ENCODE results near the gene CCDC137.

CCDC137 gene

DNA sequence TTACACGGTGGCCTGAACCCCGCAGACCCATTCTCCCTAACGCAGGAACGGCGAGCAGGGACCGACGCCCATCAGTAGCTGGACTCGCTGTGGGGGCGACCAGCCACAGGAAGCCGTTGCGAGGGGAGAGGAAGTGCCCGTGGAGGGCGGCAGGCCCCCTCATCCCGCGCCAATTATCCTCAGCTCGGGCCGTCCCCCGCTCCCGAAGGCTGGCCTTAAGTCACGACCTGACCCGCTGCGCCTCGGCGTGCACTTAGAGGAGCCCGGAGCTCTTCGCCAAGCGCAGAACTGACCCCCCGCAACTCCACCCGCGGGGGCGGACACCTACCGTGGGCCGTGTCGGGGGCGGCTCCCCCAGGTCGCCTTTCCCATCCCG lies 16.7 kb downstream of the CCDC137 start:
- no peak for DNase-seq (ENCODE audit: low read depth, low spot score)

DNA sequence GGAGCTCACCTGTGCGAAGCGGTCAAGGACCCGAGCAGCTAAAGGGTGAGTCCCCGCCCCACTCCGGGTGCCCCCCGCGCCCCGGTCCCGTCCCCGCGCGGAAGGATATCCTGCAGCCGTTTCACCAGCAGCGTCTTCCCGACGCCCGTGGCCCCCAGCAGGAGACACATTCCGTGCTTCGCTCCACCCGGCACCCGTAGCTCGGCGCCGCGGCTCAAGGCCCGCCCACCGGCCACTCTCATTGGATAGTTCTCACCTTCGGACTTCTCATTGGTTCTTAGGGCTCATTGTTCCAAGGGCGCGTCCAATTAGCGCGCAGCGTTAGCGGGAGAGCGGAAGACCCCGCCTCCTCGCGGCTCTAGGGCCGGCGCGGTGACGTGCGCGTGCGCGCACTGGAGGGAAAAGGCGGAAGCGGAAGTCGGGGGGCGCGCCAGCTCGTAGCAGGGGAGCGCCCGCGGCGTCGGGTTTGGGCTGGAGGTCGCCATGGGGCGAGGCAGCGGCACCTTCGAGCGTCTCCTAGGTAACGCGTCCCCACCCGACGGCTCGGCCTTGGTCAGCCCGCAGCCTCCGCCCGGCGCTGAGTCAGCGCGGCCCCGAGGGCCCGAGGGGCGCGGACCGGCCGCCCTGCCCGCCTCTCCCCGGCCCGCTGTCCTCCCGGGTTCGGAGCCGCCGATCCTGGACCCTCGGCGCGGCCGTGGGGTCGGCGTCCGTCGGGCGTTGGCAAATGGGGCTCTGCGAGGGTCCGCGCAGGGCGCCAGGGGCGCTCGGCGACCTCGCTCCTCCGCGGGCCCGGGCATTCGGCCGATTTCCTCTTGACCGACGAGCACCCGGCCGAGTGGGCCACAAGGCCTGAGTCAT lies 17.3 kb downstream of the CCDC137 start, which contains the start of the genes ARL16 and HGS:
ARL16 (minus strand) TSS at position 214 of the 858 bp plus-strand sequence; CDS start at position 170, 44 bp downstream.
HGS (plus strand) TSS at position 428 of the 858 bp plus-strand sequence; CDS start at position 484, 56 bp downstream.
- DNase-seq (ENCODE audit: low read depth, low spot score) = peak; percentile 93

DNA sequence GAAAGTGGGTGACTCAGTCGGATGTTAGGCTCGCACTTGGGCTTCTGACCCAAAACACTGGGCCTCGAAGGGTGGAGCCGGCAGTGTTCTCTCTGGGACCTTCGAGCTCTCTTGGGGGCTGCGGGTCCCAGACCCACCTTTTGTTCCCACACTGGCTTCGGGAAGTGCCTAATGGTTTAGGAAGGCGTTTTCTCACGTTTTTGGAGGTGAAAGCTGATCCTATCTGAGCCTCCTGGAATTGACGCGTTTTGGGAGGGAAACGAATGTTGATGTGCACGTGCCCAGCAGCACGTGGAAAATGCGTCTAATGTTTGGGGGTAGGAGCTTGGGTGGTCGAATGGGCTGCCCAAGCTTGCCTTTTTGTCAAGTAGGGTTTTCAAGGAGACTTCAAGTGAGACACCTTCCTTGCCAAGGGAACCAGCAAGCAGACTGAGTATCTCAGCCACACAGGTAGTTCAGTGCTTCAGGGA lies 17.9 kb downstream of the CCDC137 start:
- no peak for DNase-seq (ENCODE audit: low read depth, low spot score)

DNA sequence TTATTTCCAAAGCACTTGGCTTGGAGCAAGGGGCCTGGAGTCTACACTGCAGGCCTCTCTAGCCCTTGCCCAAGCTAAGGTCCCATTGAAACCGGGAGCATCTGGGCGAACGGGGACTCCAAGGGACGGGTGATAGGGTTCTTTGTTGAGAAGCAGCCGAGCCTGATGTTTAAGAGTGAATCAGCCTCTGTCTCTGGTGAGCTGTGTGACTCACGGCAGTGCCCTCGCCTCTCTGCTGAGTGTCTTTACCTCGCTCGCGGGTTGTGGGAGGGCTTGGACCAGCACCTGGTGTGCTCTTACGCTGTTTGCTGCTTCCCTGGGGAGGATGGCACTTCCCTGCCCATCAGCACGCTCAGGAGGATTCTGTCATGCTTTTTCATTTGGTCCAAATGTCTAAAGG lies 18.6 kb downstream of the CCDC137 start:
- DNase-seq (ENCODE audit: low read depth, low spot score) = no peak

DNA sequence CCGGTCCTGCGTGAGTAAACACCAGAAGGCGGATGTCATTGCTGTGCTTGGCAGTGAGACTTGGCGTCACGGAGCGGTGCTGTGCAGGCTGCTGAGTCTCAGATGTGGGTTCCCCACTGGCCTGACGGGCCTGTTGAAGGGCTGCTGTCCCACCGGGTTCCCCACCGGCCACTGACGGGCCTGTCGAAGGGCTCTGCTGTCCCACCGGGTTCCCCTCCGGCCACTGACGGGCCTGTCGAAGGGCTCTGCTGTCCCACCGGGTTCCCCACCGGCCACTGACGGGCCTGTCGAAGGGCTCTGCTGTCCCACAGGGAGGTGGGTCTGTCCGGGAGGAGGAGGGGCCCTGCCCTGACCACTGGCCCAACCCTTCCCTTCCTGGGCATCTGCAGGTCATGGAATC lies 20.1 kb downstream of the CCDC137 start:
- DNase-seq (ENCODE audit: low read depth, low spot score) = no peak

DNA sequence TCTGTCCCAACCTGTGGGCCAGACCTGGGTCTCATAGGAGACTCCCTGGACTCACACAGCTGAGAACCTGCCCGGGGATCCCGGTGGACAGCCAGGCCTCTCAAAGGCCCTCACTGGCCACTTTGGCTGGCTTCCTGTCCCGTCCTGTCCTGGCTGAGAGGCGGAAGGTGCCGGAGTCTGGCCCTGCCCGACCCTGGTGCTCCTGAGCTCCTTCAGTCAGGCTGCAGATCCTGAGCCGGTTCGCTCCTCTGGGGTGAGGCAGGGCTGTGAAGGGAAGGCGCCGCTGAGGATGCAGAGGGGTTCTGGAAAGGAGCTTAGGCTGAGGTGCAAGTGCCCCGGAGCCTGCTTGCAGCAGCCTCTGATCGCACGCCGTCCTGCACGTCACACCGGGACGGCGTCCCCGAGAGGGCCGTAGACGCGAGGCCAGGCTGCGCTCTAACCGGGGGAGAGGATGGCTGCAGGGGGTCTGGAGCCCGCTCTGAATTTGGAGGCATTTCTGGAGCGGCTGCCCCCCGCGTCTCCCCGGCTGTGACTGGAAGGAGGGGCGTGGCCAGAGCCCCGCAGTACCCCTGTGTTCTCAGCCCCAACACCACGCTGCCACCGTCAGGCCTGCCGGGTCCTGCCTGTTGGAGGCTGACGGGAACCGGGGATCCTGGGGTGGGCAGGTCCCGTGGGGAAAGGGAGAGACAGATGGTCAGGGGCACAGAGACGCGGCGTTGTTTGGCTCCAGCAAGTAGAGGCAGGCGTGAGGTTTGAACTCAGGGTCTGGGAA lies 21.4 kb downstream of the CCDC137 start:
- no peak for DNase-seq (ENCODE audit: low read depth, low spot score)

DNA sequence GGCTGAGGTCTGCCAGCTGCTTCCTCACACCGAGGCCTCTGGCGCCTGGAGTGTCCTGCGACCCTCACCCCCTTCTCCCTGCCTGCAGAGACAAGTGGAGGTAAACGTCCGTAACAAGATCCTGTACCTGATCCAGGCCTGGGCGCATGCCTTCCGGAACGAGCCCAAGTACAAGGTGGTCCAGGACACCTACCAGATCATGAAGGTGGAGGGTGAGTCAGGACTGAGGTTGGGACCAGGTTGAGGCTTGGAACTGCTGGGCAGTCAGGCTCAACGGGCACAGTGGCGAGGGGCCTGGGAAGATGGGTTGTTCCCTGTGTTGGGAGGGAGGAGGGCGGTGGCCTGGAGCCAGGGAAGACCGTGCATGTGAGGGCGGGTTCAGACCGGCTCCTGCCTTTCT lies 22.1 kb downstream of the CCDC137 start:
- DNase-seq (ENCODE audit: low read depth, low spot score) = no peak

DNA sequence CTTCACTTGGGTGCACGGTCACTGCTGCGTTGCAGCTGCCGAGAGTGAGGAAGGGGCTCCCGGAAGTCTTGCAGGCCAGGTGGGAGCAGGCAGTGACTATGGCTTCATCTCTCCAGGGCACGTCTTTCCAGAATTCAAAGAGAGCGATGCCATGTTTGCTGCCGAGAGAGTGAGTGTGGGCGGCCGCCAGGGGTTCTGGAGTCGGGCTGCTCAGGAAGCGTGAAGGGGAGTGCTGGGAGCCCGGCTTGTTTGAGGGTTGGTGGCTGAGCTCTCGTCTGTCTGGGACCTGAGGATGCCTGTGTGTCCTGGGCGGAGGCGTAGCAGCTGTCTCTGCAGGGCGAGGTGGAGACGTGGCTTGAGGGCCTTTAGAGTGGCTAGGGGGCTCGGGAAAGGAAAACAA lies 23.5 kb downstream of the CCDC137 start:
- no peak for DNase-seq (ENCODE audit: low read depth, low spot score)

DNA sequence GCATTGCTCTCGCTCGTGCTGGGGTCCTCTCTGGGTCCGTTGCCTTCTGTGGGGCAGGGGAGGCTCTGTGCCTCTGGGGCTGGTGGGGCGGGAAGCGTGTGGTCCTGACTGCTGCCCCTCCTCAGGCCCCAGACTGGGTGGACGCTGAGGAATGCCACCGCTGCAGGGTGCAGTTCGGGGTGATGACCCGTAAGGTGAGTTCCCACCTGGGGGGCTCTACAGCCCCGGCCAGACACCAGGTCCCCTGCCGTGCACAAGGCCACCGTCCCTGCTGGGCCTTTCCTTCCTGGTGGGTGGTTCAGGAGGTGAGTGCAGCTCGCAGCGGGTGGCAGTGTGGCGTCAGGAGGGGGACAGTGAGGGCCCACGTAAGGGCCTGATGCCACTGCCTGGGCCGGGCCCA lies 24.0 kb downstream of the CCDC137 start:
- no peak for DNase-seq (ENCODE audit: low read depth, low spot score)

DNA sequence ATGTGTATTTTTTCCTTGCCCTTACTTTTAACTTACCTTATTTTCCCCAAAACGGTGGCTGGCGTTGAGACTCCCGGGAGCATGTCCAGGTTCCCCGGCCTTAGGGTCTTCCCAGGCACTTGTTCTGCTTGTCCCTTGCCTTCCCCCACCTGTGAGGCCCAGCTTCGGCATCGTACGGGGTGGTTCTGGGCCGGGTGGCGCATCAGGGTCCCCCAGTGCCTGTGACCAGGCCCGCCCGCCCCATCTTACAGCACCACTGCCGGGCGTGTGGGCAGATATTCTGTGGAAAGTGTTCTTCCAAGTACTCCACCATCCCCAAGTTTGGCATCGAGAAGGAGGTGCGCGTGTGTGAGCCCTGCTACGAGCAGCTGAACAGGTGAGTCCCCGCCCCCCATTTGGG lies 24.7 kb downstream of the CCDC137 start:
- DNase-seq (ENCODE audit: low read depth, low spot score) = no peak

DNA sequence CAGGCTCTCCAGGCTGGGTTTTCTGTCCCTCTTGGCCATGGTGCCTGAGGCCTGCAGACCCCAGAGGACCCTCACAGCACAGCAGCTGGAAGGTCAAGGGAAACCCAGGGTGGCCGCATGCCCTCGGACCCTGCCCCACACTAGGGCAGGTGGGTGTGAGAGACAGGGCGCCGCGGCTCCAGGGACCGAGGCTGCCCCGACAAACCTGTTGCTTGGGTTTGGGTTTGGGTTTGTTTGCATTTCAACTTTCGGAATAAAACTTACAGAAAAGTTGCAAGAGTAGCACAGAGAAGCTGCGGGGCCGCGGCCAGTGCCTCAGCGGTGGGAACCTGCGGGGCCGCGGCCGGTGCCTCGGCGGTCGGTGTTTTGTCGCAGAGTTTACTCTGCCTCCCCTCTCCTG lies 25.1 kb downstream of the CCDC137 start:
- DNase-seq (ENCODE audit: low read depth, low spot score) = no peak

DNA sequence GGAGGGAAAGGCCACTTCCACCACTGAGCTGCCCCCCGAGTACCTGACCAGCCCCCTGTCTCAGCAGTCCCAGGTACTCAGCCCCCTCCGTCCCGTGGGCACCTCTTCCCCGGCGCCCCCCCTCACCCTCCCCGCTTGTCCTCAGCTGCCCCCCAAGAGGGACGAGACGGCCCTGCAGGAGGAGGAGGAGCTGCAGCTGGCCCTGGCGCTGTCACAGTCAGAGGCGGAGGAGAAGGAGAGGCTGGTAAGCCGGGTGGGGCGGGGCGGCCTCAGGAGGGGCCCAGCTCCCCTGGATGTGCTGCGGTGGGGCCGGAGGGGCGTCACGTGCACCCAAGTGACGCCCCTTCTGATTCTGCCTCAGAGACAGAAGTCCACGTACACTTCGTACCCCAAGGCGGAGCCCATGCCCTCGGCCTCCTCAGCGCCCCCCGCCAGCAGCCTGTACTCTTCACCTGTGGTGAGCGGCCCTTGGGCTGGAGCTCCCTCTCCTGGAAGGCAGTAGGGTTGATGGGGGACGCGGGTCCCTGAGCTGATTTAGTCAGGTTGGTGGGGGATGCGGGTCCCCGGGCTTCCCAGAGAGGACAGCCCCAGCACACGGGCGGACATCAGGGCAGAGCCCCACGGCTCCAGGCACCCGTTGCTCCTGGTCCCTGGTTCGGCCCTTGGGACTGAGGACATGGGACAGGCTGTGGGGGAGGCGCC lies 27.1 kb downstream of the CCDC137 start:
- no peak for DNase-seq (ENCODE audit: low read depth, low spot score)

DNA sequence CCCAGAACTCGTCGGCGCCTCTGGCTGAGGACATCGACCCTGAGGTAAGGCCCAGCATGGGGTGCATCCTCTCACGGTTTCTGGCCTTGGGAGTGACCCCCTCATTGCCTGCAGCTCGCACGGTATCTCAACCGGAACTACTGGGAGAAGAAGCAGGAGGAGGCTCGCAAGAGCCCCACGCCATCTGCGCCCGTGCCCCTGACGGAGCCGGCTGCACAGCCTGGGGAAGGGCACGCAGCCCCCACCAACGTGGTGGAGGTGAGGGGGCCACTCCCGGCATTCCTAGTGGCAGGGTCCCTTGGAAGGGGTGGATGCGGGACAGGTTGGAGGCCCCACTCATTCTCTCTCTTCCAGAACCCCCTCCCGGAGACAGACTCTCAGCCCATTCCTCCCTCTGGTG lies 28.3 kb downstream of the CCDC137 start:
- no peak for DNase-seq (ENCODE audit: low read depth, low spot score)

DNA sequence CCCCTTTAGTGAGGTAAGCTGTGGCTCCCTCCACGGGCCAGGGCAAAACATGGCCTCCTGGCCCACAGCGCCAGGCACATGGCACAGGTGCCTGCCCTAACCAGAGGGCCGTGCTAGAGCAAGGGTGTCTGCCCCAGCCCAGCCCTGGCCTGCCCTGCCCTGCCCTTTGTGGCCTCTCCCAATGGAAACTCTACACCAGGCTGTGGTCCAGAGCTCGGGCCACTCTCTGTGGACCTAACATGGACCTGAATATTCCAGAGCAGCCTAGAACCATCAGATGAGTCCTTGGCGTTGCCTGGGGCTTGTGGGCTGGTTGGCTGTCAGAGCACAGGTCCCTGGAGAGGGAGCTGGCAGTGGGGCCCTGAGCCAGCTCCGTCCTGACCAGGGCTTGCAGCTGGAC lies 28.7 kb downstream of the CCDC137 start:
- DNase-seq (ENCODE audit: low read depth, low spot score) = no peak

DNA sequence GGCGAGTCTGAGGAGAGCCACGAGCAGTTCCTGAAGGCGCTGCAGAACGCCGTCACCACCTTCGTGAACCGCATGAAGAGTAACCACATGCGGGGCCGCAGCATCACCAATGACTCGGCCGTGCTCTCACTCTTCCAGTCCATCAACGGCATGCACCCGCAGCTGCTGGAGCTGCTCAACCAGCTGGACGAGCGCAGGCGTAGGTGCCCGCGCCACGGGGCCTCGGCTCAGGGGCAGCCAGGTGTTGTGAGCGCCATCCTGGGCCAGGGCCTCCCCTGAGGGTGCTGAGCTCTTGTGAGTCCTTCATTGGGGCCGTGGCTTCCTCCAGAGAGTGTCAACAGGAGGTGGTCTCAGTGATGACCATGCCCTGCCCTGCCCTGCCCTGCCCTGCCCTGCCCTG lies 29.3 kb downstream of the CCDC137 start:
- no peak for DNase-seq (ENCODE audit: low read depth, low spot score)

DNA sequence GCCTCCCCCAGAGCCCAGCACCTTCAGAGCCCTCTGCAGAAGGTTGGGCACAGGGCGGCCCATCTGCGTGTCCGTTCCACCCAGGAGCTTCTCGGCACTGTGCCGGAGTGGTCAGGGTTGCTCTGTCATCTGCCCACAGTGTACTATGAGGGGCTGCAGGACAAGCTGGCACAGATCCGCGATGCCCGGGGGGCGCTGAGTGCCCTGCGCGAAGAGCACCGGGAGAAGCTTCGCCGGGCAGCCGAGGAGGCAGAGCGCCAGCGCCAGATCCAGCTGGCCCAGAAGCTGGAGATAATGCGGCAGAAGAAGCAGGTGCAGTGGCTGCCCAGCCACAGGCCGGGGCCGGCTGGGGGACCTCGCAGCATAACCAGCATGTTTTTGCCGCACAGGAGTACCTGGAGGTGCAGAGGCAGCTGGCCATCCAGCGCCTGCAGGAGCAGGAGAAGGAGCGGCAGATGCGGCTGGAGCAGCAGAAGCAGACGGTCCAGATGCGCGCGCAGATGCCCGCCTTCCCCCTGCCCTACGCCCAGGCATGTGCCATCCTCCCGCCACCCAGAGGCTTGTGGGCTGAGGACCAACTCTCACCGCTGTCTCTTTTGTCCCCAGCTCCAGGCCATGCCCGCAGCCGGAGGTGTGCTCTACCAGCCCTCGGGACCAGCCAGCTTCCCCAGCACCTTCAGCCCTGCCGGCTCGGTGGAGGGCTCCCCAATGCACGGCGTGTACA lies 29.8 kb downstream of the CCDC137 start:
- no peak for DNase-seq (ENCODE audit: low read depth, low spot score)

DNA sequence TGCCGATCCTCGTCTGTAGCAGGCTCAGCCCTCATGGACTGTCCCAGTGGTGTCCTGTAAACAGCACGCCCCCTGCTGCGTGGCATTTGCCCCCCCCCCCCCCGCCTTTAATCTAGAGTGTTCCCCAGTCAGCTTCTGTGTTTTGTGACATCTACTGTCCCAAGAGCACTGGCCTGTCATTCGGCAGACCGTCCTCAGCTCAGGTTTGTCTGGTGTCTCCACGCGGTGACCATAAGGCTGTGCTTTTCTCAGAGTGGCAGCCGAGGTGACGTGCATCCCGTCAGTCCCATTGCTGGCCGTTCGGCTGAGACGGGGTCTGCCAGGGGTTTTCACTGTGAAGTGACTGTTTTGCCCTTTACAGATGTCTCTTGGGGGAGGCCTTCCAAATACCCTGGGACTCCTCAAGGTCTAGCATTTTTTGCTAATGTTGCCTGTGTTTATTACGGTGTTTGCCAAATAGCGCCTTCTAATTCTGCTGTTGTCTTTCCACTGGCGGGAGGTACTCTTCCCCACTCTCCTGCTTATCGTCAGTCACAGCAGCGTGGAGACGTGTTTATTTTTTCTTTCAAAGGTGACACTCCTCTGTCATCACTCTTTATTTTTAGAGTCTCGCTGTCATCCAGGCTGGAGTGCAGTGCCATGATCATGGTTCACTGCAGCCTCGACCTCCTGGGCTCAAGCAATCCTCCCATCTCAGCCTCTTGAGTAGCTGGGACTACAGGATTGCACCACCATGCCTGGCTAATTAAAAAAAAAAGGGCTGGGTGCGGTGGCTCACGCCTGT lies 30.9 kb downstream of the CCDC137 start:
- no peak for DNase-seq (ENCODE audit: low read depth, low spot score)

DNA sequence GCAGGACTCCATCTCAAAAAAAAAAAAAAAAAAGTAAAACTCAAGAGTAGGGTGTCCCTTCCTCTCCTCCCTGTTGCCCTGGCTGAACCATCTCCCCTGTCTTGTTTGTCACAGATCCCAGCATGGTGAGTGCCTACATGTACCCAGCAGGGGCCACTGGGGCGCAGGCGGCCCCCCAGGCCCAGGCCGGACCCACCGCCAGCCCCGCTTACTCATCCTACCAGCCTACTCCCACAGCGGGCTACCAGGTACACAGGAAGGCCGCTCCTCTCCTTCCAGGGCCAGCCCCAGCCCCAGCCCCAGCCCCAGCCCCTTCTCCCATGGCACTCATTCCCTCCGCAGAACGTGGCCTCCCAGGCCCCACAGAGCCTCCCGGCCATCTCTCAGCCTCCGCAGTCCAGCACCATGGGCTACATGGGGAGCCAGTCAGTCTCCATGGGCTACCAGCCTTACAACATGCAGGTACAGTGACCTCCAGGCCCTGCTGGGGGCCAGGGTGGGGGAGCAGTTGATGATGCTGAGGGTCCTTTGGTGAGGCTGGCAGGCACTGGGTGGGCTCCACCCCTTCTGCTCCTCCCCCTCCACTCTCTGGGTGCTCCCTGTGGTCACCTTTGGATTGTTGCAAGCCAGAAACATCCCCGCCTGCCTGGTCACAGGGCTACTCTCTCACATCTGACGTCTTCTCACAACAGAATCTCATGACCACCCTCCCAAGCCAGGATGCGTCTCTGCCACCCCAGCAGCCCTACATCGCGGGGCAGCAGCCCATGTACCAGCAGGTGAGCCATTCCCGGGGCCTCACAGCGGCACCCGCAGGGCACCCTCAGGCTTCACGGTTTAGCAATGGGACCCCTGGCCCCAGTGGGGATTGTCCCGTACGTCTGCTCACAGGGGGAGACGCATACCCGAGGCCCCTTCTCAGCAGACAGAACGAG lies 34.1 kb downstream of the CCDC137 start:
- no peak for DNase-seq (ENCODE audit: low read depth, low spot score)

DNA sequence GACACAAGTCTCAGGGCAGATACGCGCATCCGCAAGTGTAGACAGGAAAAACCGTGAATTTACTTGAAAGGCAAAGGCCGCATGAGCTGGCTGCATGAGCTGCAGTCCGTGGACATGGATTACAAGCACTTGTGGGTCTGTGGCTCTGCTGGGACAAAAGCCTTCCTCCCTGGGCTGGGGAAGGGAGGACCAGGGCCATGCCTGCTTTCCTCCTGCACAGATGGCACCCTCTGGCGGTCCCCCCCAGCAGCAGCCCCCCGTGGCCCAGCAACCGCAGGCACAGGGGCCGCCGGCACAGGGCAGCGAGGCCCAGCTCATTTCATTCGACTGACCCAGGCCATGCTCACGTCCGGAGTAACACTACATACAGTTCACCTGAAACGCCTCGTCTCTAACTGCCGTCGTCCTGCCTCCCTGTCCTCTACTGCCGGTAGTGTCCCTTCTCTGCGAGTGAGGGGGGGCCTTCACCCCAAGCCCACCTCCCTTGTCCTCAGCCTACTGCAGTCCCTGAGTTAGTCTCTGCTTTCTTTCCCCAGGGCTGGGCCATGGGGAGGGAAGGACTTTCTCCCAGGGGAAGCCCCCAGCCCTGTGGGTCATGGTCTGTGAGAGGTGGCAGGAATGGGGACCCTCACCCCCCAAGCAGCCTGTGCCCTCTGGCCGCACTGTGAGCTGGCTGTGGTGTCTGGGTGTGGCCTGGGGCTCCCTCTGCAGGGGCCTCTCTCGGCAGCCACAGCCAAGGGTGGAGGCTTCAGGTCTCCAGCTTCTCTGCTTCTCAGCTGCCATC lies 34.9 kb downstream of the CCDC137 start:
- no peak for DNase-seq (ENCODE audit: low read depth, low spot score)

Measured in activated naive CD8-positive, alpha-beta T cell treated with anti-CD3 and anti-CD28 coated beads, Interleukin-2, amount 50 U/mL, for 16 hours (primary cell).